Activated B cell treated with CpG ODN at 0.5 μM for 24 hours (primary cell): ENCODE results near the gene FAM236B. TPM values are rescaled to one million over a fixed set of nuclear protein-coding genes. Genes with fewer than 3 reads are reported as not detected.
"Not testable (repeated sequence)": the region's sequence is repeated elsewhere in the genome, so short reads cannot be mapped to it uniquely, and the experiment has no call there.

Experiments used
- ATAC-seq: fragments of 200-7000 bp; cut with Tn5 transposase; one replicate; pipeline ENCODE4 v1.10.0; 2021; ENCODE audit warnings: low read depth, mild to moderate bottlenecking, moderate library complexity
- CTCF ChIA-PET: fragments of 350-600 bp; sonication (Branson Sonifier 250); formaldehyde crosslinking; loops from one replicate; lab custom pipeline; 2021; ENCODE audit warnings: antibody characterized with exemption; lab: Charles Lee
- POLR2A ChIA-PET: fragments of 350-600 bp; sonication (Branson Sonifier 250); formaldehyde crosslinking; loops from one replicate; lab custom pipeline; 2021; ENCODE audit warnings: antibody characterized with exemption; lab: Charles Lee
- DNase-seq: peaks from one replicate; pipeline ENCODE4 v3.0.0; 2022
- H3K27ac Mint-ChIP-seq: one replicate; pipeline ENCODE4 v1.8.0; 2020; ENCODE audit warnings: mixed read lengths
- H3K27me3 Mint-ChIP-seq: one replicate; pipeline ENCODE4 v1.8.0; 2021; ENCODE audit warnings: mixed read lengths
- H3K36me3 Mint-ChIP-seq: one replicate; pipeline ENCODE4 v1.8.0; 2021; ENCODE audit warnings: low read depth, mixed read lengths
- H3K4me1 Mint-ChIP-seq: one replicate; pipeline ENCODE4 v1.8.0; 2021; ENCODE audit warnings: mixed read lengths
- H3K4me3 Mint-ChIP-seq: one replicate; pipeline ENCODE4 v1.8.0; 2020; ENCODE audit warnings: mild to moderate bottlenecking, mixed read lengths
- H3K9me3 Mint-ChIP-seq: one replicate; pipeline ENCODE4 v1.8.0; 2020; ENCODE audit warnings: mixed read lengths
- intact Hi-C: fragments of 100-400 bp; cut with micrococcal nuclease; formaldehyde crosslinking; loops from one replicate; pipeline ENCODE4 v1.15.1; 2024
- total RNA-seq: library from RNA; stranded (reverse); gene quantifications from 2 replicates; pipeline ENCODE4 v1.2.3, GENCODE V29; 2022

FAM236B gene
- total RNA-seq: not detected in 2 replicates

- intact Hi-C loops, H3K4me1 Mint-ChIP-seq, POLR2A ChIA-PET, H3K9me3 Mint-ChIP-seq, CTCF ChIA-PET, DNase-seq, H3K27ac Mint-ChIP-seq, H3K27me3 Mint-ChIP-seq, ATAC-seq, H3K4me3 Mint-ChIP-seq, H3K36me3 Mint-ChIP-seq: not testable (repeated sequence)
Observed at GRCh38 chrX:72782560-72782959, at the start of gene FAM236B. Gene FAM236B, minus strand, starts transcription at chrX:72782660. Its CDS starts 100 bp downstream, at chrX:72782560.

- DNase-seq, H3K9me3 Mint-ChIP-seq, POLR2A ChIA-PET, ATAC-seq, H3K36me3 Mint-ChIP-seq, CTCF ChIA-PET, intact Hi-C loops, H3K27me3 Mint-ChIP-seq, H3K4me1 Mint-ChIP-seq, H3K4me3 Mint-ChIP-seq, H3K27ac Mint-ChIP-seq: not testable (repeated sequence)
Observed at GRCh38 chrX:72830701-72831100, 48.2 kb upstream of the FAM236B start.

GRCh38 chrX:72808110-72808509 is 25.6 kb upstream of the FAM236B start, which contains the start of gene FAM236D:
Gene FAM236D, minus strand, starts transcription at chrX:72808210. Its CDS starts 100 bp downstream, at chrX:72808110.
- intact Hi-C loops: not testable (repeated sequence)

GRCh38 chrX:72790390-72790789 is 7.9 kb upstream of the FAM236B start:
- H3K27me3 Mint-ChIP-seq, intact Hi-C loops, H3K36me3 Mint-ChIP-seq, H3K9me3 Mint-ChIP-seq, DNase-seq, H3K27ac Mint-ChIP-seq, CTCF ChIA-PET, H3K4me1 Mint-ChIP-seq, H3K4me3 Mint-ChIP-seq, ATAC-seq, POLR2A ChIA-PET: not testable (repeated sequence)

More at GRCh38 chrX:72808110-72808509, 25.6 kb upstream of the FAM236B start, which contains the start of gene FAM236D:
- POLR2A ChIA-PET, H3K9me3 Mint-ChIP-seq, H3K27me3 Mint-ChIP-seq, H3K4me3 Mint-ChIP-seq, DNase-seq, ATAC-seq, H3K36me3 Mint-ChIP-seq, CTCF ChIA-PET, H3K4me1 Mint-ChIP-seq, H3K27ac Mint-ChIP-seq: not testable (repeated sequence)

- H3K27me3 Mint-ChIP-seq, H3K4me3 Mint-ChIP-seq, H3K36me3 Mint-ChIP-seq, H3K27ac Mint-ChIP-seq, intact Hi-C loops, H3K9me3 Mint-ChIP-seq, CTCF ChIA-PET, H3K4me1 Mint-ChIP-seq, POLR2A ChIA-PET, ATAC-seq, DNase-seq: not testable (repeated sequence)
Observed at GRCh38 chrX:72788142-72788541, 5.7 kb upstream of the FAM236B start.

GRCh38 chrX:72783964-72784363 is 1.5 kb upstream of the FAM236B start:
- H3K4me3 Mint-ChIP-seq, H3K4me1 Mint-ChIP-seq, H3K9me3 Mint-ChIP-seq, ATAC-seq, H3K27me3 Mint-ChIP-seq, H3K27ac Mint-ChIP-seq, intact Hi-C loops, POLR2A ChIA-PET, DNase-seq, H3K36me3 Mint-ChIP-seq, CTCF ChIA-PET: not testable (repeated sequence)

GRCh38 chrX:72783365-72783936 is 991 bp upstream of the FAM236B start:
- DNase-seq, intact Hi-C loops, H3K27ac Mint-ChIP-seq, H3K4me1 Mint-ChIP-seq, H3K4me3 Mint-ChIP-seq, H3K27me3 Mint-ChIP-seq, H3K36me3 Mint-ChIP-seq, CTCF ChIA-PET, H3K9me3 Mint-ChIP-seq, POLR2A ChIA-PET, ATAC-seq: not testable (repeated sequence)

- H3K4me3 Mint-ChIP-seq, H3K27me3 Mint-ChIP-seq, H3K36me3 Mint-ChIP-seq, ATAC-seq, intact Hi-C loops, H3K4me1 Mint-ChIP-seq, H3K9me3 Mint-ChIP-seq, DNase-seq, H3K27ac Mint-ChIP-seq, POLR2A ChIA-PET, CTCF ChIA-PET: not testable (repeated sequence)
Observed at GRCh38 chrX:72778146-72778545, 4.3 kb downstream of the FAM236B start.

GRCh38 chrX:72777467-72777790 is 5.0 kb downstream of the FAM236B start:
- H3K27ac Mint-ChIP-seq, H3K36me3 Mint-ChIP-seq, POLR2A ChIA-PET, H3K4me1 Mint-ChIP-seq, DNase-seq, H3K27me3 Mint-ChIP-seq, H3K4me3 Mint-ChIP-seq, CTCF ChIA-PET, H3K9me3 Mint-ChIP-seq, intact Hi-C loops: not testable (repeated sequence)
- peak; percentile 72 for ATAC-seq

- H3K27me3 Mint-ChIP-seq, H3K27ac Mint-ChIP-seq, POLR2A ChIA-PET, H3K4me1 Mint-ChIP-seq, H3K9me3 Mint-ChIP-seq, intact Hi-C loops, H3K36me3 Mint-ChIP-seq, CTCF ChIA-PET, H3K4me3 Mint-ChIP-seq, DNase-seq: not testable (repeated sequence)
- ATAC-seq: peak; percentile 91
Observed at GRCh38 chrX:72776653-72777466, 5.6 kb downstream of the FAM236B start, which contains the start of gene DMRTC1B. Gene DMRTC1B, plus strand, starts transcription at chrX:72776890. Its CDS starts 68,246 bp downstream, at chrX:72845136.

GRCh38 chrX:72760454-72760853 is 22.0 kb downstream of the FAM236B start:
- H3K4me1 Mint-ChIP-seq, CTCF ChIA-PET, POLR2A ChIA-PET, ATAC-seq, H3K27ac Mint-ChIP-seq, H3K27me3 Mint-ChIP-seq, H3K36me3 Mint-ChIP-seq, DNase-seq, H3K4me3 Mint-ChIP-seq, intact Hi-C loops, H3K9me3 Mint-ChIP-seq: not testable (repeated sequence)

- H3K4me3 Mint-ChIP-seq, H3K27me3 Mint-ChIP-seq, CTCF ChIA-PET, H3K9me3 Mint-ChIP-seq, H3K36me3 Mint-ChIP-seq, H3K4me1 Mint-ChIP-seq, intact Hi-C loops, POLR2A ChIA-PET, ATAC-seq, DNase-seq, H3K27ac Mint-ChIP-seq: not testable (repeated sequence)
Observed at GRCh38 chrX:72748545-72748944, 33.9 kb downstream of the FAM236B start.
